Hindlimb muscle (tissue), 1 donor: Measurements from ENCODE around the gene UROS. TPM values are rescaled to one million over a fixed set of nuclear protein-coding genes. Genes with fewer than 3 reads are reported as not detected.

Source experiments
- DNase-seq: peaks from one replicate; pipeline ENCODE4 v3.0.0-alpha.2; 2013
- polyA plus RNA-seq: library from polyadenylated mRNA; unstranded; fragments of 120-200 nt; gene quantifications from one replicate; pipeline ENCODE4 v1.2.1, GENCODE V29; 2013; ENCODE audit not compliant: insufficient read length

UROS gene
- 45.4 TPM for polyA plus RNA-seq

GRCh38 chr10:125822878-125823662 is at the start of gene UROS, which contains the start of gene BCCIP:
Gene UROS (minus strand): TSS chr10:125823258. CDS start chr10:125816499, 6,759 bp downstream.
Gene BCCIP (plus strand): TSS chr10:125823546. CDS start chr10:125823558, 12 bp downstream.
- peak; percentile 91 for DNase-seq

DNA sequence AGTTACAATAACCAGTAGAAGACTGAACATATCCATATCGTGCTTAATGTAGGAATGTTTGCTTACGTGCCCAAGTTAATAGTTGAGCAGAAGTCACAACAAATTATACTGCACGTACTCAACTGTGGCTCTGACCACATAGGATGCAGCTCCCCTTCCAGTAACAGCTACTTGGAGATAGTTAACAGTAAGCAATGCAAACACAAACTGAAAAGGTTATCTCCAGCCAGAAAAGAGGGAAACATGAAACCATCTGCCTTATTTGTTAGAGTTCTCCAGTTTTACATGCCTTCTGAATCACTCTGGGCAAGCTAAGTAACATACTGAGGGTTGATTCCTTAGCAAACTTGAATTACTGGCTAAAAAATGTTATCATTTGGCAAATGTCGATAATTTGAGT is 48.3 kb upstream of the UROS start:
- DNase-seq, result no peak

DNA sequence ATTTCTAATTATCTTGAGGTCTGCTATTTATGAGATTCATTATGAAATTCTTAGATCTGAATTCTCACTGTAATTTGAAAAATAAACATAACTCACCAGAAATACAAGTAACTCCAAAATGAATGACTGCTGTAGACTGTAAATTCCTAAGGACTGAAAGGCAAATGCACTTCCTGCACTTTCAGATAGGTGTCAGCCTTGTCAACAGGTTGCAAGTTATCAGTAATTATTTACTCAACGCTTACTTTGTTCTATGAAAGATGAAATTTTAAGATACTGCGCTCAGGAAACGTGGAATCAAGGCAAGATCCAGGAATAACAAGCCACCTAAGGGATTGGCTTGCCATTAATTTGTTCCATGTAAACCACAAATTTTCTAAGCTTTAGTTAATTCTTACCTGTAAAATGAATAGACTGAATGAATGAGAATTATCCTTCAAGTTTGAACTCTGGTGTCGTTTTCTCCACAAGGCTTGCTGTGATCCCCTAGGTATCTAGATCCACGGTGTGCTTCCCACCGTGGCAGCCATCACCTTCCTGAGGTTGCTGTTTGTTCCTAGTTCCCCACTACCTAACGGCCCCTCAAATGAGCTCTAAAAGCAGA is 45.4 kb upstream of the UROS start:
- peak; percentile 13 for DNase-seq

GRCh38 chr10:125866421-125867029 is 43.5 kb upstream of the UROS start:
- no peak for DNase-seq

- no peak for DNase-seq
Measured at GRCh38 chr10:125865120-125865519, 42.1 kb upstream of the UROS start.

DNA sequence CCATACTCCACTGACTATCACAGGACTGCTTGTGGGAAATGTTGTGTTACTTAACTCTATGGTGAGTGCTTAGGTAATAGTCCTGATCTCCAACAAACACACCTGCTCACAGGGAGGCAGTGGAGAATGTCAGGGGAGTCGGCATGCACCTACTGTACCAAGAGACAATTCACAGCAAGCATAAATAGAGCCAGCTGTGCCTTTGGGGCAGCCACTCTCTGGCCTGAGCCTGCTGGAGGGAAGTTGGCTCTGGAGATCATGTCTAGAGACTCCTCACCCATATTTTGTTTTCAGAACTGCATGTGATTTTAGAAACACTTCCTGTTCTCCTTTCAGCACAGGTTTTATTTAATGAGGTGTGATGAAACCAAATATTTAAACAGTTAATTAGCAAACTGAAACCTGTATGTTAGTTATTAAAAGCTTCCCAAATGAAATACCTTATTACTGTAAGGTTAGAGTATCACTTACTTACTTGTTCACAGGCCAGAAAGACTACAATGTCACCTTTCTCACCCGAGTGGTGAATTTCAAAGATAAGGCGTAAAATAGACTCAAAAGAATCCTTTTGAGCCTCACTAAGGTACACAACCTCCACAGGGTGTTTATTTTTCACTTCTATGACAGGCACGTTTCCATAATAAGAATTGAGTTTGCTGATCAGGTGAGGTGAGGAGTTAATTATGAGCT is 36.2 kb upstream of the UROS start:
- DNase-seq, result no peak

GRCh38 chr10:125857185-125857760 is 34.2 kb upstream of the UROS start:
- no peak for DNase-seq

GRCh38 chr10:125852487-125852886 is 29.4 kb upstream of the UROS start:
- DNase-seq, result no peak

- DNase-seq, result no peak
Measured at GRCh38 chr10:125850766-125851731, 28.0 kb upstream of the UROS start.

GRCh38 chr10:125849448-125849847 is 26.4 kb upstream of the UROS start:
- DNase-seq, result no peak

- no peak for DNase-seq
Measured at GRCh38 chr10:125848857-125849256, 25.8 kb upstream of the UROS start.

DNA sequence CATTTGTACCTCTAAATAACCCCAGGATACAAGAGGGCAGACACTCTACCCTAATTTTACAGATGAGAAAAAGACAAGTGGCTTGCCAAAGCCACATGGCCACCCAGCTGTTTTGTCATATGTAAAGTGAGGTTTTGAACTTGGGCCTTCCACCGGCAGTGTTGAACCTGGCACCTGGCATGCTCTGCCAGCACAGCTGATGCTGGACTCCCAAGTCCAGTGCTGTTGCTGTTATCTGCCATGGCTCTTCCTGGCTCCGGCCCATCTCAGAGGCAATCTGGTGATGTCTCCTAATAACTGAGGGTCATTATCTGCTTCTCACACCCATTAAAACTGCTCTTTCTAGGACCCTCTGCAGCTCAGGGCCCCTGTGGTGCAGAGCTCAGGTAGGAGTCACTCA is 25.3 kb upstream of the UROS start:
- no peak for DNase-seq

DNA sequence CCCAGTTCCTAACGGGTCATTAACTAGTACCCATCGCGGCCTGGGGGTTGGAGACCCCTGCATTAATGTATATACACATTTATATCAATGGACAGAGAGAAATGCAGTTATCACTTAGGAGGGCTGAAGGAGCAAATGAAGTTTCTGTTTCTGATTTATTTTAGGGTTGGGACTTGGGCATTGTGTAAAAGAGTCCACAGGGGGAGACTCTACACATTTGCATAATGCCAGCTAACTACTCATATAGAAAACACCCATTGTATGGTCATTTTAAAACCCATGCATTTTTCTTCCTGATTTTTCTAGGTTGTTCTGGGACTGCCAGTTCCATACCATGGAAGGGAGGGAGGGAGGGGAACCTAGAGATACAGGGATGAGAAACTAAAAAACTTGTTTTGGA is 23.8 kb upstream of the UROS start:
- no peak for DNase-seq

GRCh38 chr10:125845617-125846016 is 22.6 kb upstream of the UROS start:
- DNase-seq, result no peak

GRCh38 chr10:125844751-125845221 is 21.7 kb upstream of the UROS start:
- peak; percentile 40 for DNase-seq

GRCh38 chr10:125843603-125844329 is 20.7 kb upstream of the UROS start:
- DNase-seq, result no peak

- no peak for DNase-seq
Measured at GRCh38 chr10:125840955-125841354, 17.9 kb upstream of the UROS start.

GRCh38 chr10:125840406-125840805 is 17.3 kb upstream of the UROS start:
- no peak for DNase-seq

GRCh38 chr10:125838802-125839575 is 15.9 kb upstream of the UROS start:
- no peak for DNase-seq

- no peak for DNase-seq
Measured at GRCh38 chr10:125836746-125837145, 13.7 kb upstream of the UROS start.
